Measurements from ENCODE around the gene SLU7.
"Not testable (repeated sequence)": the region's sequence is repeated elsewhere in the genome, so short reads cannot be mapped to it uniquely, and the experiment has no call there.

The SLU7 gene

DNA sequence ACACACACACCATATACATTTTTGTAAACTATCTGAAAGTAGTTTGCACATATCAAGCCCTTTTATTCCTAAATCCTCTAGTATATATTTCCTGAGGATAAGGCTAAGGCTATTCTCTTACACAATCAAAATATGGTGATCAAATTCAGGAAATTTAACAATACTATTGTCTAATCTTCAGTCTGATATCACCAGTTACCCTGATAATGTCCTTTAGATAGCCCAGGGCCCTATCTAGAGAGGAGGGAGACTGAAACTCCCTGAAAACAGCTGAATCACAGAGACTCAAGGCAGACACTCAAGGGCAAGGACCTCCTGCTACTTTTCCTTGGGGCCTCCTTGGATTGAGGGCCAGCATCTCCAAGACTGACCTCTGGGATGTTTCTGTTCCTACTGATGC is 33.2 kb upstream of the SLU7 start:
- no peak for DNase-seq (ENCODE audit: low read depth, low spot score)
- H3K27ac ChIP-seq = no peak overlapping the region

DNA sequence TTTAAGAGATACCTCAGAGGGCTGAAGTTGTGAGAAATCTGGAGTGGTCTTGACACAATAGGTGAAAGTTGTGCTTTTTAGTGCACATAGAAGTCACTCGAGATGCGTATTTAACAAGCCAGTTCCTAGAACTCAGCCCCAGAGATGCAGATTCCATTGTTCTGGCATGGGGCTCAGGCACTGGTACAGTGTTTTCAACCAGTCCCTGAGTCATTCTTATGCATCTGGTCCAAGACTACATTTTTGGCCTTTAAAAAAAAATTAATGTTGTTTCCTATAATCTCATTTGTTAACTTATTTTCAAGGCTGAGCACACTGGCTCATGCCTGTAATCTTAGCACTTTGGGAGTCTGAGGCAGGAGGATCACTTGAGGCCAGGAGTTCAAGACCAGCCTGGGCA is 32.4 kb upstream of the SLU7 start:
- no peak for DNase-seq (ENCODE audit: low read depth, low spot score)
- no peak overlapping the region for H3K27ac ChIP-seq

DNA sequence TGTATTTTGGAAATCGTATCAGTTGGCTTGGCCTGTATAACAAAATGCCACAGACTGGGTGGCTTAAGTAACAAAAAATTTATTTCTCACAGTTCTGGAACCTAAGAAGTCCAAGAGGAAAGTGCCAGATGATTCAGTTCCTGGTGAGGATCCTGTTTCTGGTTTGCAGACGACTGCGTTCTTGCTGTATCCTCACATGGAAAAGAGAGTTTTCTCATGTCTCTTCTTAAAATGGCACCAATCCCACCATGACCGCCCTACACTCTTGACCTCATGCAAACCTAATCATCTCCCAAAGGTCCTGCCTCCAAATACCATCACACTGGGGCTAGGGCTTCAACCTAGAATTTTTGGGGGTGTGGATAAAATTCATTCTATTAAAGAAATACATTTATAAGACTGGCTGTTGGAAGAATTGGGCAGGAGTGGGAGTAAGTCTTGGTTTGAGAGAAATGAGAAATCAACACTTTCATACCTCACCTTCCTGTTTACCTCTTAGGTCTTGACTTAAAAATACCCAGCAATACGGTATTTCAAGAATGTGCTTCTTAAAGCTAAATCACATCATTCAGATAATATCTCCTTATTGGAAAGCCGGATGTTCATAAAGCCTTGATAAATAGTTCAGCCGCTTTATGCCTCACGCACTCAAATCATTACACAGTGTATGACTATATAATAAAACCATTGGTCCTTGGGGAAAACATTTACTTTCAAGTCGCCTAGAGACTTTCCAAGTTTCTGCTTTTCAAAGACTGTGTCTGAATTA is 31.5 kb upstream of the SLU7 start:
- DNase-seq (ENCODE audit: low read depth, low spot score) = no peak
- no peak overlapping the region for H3K27ac ChIP-seq

DNA sequence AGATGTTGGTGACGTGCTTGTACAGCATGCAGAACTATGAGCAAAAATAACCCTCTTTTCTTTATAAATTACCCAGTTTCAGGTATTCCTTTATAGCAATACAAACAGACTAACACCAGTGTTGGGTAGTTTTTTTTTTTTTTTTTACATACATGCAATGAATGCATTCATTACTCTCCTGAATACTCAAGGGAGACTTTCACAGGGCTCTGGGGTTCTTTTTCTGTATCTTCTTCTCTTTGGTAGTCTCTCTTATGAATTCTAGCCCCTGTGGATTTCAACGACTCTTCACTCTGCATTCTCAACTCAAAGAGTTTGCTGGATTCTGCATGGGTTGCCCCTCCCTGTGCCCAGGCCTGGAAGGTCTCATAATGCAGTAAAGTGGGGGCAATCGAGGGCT is 30.6 kb upstream of the SLU7 start:
- no peak overlapping the region for H3K27ac ChIP-seq
- no peak for DNase-seq (ENCODE audit: low read depth, low spot score)

DNA sequence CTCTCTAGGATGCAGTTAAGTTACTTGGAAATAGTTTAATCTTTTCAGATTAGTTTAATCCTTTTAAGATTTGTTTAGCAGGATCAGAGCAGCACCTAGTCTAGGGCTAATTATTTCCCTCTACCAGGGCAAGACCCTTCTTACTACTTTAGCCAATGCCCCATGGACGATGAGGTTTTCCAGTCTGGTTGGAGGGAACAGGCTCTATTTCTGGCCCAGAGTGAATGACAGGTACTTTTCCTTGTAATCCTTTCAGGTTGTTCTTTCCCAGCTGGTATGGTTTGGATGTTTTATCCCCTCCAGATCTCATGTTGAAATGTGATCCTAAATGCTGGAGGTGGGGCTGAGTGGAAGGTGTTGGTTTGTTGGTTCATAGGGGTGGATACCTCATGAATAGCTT is 30.0 kb upstream of the SLU7 start:
- no peak overlapping the region for H3K27ac ChIP-seq
- no peak for DNase-seq (ENCODE audit: low read depth, low spot score)

DNA sequence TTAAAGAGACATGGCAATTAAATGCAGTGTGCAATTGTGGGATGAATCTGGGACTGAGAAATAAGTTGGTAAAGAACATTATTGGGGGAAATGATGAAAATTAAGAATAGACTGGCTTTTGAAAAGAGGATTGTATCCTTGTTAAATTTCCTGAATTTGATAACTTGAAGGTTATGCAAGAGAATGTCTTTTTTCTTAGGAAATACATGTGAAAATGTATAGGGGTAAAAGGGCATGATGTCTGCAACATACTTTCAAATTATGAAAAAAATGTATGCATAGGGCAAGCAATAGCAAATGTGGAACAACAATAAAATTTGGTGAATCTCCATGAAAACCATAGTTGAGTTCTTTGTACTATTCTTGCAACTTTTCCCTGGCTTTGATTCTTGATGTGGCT is 26.9 kb upstream of the SLU7 start:
- H3K27ac ChIP-seq = no peak overlapping the region
- no peak for DNase-seq (ENCODE audit: low read depth, low spot score)

DNA sequence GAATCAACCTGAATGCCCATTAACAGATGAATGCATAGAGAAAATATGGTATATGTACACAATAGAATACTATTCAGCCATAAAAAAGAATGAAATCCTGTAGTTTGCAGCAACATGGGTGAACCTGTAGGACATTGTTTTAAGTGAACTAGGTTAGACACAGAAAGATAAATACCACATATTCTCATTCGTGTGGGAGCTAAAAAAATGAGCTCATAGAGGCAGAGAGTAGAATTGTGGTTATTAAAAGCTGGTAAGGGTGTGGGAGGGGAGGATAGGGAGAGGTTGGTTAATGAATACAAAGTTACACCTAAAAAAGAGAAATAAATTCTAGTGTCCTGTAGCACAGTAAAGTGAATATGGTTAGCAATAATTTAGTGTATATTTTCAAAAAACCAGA is 26.3 kb upstream of the SLU7 start:
- DNase-seq (ENCODE audit: low read depth, low spot score) = no peak
- H3K27ac ChIP-seq = no peak overlapping the region

DNA sequence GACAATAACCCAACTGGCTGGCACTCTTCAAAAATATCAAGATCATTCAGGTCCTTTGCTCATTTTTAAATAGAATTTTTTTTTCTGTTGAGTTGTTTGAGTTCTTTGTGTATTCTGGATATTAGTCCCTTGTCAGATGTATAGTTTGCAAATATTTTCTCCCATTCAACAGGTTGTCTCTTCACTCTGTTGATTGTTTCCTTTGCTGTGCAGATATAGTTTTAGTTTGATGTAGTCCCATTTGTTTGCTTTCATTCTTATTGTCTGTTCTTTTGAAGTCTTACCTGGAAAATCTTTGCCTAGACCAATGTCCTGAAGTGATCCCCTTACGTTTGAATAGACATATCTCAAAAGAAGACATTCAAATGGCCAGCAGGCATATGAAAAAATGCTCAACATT is 25.5 kb upstream of the SLU7 start:
- DNase-seq (ENCODE audit: low read depth, low spot score) = no peak

DNA sequence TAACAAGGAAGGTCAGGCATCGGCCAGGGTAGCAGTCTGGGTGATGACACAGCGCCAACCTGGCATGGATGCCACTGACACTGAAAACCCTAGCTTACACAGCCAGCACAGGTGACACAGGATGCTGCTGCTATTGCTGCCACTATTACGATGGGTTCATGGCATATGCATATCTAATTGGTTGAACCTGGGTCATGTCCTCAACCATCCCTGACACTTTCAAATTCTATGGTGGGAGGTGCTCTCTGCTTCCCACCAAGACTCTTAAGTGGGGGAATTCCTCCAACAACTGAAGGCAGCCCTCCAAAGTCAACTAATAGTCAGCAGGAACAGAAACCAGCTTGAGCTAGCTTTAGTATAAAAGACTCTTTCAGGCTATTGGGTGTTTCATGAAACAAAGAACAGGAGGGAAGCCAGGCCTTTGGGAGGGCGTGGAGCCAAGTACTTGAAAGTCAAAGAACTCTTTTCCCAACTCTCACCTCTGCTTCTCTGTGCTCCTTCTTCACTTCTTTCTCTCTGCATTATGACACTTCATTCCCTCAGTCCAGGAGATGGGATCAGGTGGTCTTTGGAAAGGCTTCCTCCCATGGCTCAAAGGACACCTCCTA is 24.0 kb upstream of the SLU7 start:
- no peak for DNase-seq (ENCODE audit: low read depth, low spot score)
- no peak overlapping the region for H3K27ac ChIP-seq

More for the DNA sequence above, 25.5 kb upstream of the SLU7 start:
- H3K27ac ChIP-seq = no peak overlapping the region

DNA sequence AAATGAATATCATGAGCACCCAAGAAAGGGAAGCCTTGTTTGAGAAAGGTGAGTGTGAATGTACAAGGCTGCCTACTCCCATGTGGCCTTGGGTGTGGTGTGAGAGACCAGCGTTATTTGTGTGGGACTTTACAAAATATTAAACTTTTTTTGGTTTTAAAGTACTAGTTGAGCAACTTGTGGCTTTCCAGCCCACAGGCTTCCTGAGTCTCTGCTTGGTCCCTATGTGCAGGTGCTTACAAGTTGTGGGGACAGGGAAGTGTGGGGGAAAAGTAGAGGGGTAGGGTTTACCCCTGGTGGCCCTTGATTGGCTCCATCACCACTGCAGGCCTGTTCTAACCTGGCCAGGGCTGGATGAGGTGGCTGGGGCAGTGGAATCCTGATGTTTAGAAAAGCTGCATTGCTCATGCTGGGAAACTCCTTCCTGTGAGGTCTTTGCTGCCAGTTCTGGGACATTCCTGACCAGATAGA is 22.5 kb upstream of the SLU7 start:
- no peak overlapping the region for H3K27ac ChIP-seq
- DNase-seq (ENCODE audit: low read depth, low spot score) = no peak

DNA sequence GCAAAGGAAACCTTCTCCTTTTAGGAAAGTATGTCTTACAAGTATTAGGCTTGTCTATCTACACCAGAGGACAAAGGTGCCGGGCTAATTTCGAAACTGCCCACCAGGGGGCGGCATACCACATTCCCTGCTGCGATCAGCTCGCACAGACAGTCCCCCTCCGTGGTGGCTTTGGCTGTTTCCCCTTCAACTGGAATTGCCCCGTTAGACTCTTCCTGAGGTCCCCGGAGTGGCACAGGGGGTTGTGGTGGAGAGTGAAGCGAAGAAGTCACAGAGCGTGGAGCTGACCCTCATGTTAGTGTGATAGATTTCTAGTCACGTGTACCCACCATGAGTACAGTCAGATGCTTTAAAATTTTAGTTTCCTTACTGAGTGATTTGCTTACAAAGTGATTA is 20.3 kb upstream of the SLU7 start:
- no peak overlapping the region for H3K27ac ChIP-seq
- no peak for DNase-seq (ENCODE audit: low read depth, low spot score)

DNA sequence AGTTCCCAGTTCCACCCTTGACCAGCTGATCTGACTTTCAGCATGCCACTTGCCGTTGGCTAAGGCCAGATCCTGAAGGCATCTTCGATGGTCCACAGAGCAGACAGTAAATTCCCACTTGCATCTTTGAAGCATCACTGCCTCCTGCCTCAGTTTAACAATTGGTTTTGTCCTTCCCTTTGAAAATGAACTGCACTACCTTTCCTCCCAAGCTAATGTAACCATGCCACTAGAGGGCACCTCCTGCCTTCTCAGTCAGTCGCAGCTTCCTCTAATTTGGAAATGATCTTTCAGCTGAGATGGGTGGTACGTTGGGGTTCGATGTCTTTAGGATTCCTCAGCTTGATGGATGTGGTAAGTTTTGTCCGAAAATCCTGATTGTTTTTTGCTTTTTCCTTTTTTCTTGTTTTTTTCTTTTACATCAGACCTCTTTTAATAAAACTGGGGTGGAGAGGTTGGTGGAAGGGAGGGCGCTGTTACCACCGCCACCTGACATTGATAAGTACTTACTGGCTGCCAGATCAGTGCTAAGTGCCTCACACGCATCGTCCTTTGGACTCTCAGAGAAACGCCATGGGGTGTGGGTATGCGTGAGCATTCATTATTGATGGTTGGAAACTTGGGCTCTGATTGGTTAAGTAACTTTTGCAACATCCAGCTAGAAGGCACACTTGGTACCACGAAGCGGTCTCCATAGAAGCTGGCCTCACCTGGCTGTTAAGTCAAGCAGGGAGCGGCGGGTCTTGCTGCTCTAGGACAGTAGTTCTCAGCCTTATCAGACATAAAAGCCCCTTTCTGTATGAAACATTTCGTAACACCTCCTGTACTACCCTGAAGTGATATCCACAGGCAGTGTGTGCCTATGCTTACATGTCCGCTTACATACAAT is 19.7 kb upstream of the SLU7 start:
- peak; percentile 12 for DNase-seq (ENCODE audit: low read depth, low spot score)
- no peak overlapping the region for H3K27ac ChIP-seq

DNA sequence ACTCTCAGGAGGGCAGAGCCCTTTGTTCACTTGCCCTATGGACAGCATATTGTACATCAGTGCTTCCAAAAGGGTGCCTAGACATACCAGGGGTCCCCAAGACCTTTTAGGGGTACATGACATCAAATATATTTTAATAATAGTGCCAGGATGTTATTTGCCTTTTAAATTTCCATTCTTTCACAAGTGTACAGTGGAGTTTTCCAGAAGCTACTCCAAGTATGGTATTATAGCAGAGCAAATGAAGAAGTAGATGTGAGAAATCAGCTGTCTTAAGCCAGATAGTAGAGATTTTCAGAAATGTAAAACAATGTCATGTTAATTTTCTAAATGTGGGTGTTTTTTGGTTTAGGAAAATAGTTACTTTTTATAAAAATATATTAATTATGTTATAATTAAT is 18.4 kb upstream of the SLU7 start:
- H3K27ac ChIP-seq = no peak overlapping the region
- no peak for DNase-seq (ENCODE audit: low read depth, low spot score)

DNA sequence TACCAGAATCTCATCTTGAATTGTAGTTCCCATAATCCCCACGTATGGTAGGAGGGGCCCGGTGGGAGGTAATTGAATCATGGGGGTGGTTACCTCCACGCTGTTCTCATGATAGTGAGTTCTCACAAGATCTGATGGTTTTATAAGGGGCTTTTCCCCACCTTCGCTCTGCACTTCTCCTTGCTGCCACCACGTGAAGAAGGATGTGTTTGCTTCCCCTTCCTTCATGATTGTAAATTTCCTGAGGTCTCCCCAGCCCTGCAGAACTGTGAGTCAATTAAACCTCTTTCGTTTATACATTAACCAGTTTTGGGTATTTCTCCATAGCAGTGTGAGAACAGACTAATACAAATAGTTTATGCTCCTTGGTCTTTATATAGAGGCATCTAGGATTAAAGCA is 17.8 kb upstream of the SLU7 start:
- not testable (repeated sequence) for DNase-seq (ENCODE audit: low read depth, low spot score); H3K27ac ChIP-seq

DNA sequence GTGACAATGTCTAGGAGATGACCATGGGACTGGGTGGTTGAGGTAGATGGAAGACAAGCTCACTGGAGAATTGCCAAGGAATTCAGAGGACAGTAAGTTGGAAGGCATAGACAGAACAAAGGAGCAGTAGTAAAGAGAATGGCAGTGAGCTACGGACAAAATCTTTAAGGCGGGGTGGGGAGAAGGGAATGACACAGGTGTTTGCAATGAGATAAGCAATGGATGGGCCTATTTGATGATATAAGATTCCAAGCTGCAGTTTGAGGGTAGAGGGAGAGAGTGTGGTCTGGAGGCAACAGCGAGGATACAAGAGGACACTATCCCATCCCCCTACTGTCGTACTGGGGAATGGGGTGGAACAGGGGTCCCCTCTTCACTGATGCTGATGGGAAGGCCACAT is 17.1 kb upstream of the SLU7 start:
- no peak overlapping the region for H3K27ac ChIP-seq
- no peak for DNase-seq (ENCODE audit: low read depth, low spot score)

DNA sequence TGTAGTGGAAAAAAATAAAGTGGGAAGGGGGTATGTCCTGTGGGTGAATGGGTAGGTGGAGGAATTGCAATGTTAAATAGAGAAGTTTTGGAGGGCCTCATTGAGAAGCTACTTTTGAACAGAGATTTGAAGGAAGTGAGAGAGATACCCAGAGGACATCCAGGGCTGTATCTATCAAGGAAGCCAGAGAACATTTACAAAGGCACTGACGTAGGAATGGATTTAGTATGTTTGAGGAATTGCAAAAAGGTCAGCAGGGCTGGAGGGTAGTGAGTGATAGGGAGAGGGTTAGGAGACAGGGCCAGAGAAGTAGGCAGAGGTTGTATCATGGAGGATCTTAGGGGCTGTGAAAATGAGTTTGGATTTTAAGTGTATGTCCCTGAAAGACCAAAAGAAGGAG is 16.7 kb upstream of the SLU7 start:
- no peak overlapping the region for H3K27ac ChIP-seq
- DNase-seq (ENCODE audit: low read depth, low spot score) = no peak

DNA sequence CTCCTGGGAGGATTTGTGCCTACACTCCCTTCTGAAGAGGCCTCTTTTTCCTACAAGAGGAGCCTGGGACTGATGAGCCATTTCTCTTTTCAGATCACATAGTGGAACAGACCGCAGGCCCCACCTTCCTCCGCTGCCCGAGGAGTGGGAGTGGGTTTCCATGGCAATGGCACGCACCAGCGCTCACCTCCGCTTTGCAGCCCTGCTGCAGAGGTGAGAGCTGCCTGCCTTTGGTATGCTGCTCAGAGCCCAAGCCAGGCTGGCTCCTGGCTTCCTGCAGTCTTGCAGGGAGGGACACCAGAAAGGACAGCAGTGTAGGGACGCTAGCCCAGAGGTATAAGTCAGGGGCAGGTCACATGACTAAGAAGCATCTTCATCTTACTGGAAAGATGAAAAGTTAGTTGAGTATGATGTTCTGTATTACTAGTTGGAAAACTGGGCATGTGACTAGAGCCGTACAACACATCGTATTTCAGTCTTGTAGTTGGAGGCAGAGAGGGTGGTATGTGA is 15.2 kb upstream of the SLU7 start:
- peak; percentile 37 for DNase-seq (ENCODE audit: low read depth, low spot score)
- peak overlapping the region; percentile 24 for H3K27ac ChIP-seq

DNA sequence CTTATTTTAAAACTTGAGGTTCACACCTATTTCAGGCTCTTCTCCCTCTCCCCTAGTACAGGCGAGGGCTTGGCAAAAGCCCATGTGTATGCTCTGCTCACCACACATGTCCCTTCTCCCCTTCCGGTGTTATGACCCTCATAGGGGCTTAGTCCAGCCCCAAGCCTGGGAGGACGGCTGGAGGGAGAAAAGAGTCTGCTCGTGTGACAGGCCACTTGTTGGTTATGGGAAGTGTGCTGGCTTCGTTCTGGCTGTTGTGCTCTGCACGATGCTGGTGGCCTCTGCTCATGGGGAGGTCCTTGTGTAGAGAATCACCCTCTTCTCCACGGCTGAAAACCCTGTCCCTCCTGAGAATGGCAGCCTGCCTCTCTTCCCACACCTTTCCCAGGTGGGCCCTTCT is 13.9 kb upstream of the SLU7 start:
- no peak overlapping the region for H3K27ac ChIP-seq
- no peak for DNase-seq (ENCODE audit: low read depth, low spot score)

DNA sequence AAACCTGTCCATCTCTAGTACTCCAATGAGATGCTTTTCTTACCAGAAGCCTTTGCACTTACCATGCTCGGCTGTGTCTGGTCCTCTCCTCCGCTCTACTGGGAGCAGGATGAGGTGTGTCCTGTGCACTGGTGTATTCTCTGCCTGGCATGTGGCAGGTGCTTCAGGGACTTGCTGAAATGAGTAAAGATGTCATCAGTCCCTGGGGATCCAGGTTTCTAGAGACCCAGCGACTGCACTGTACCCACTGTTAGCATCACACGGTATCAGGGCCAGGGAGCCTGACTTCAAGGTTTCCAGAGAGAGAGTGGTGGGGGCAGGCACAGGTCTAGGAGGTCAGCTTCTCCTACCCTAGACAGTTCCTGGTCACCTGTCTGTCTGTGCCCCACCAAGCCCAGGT is 13.3 kb upstream of the SLU7 start:
- no peak for DNase-seq (ENCODE audit: low read depth, low spot score)
- no peak overlapping the region for H3K27ac ChIP-seq

DNA sequence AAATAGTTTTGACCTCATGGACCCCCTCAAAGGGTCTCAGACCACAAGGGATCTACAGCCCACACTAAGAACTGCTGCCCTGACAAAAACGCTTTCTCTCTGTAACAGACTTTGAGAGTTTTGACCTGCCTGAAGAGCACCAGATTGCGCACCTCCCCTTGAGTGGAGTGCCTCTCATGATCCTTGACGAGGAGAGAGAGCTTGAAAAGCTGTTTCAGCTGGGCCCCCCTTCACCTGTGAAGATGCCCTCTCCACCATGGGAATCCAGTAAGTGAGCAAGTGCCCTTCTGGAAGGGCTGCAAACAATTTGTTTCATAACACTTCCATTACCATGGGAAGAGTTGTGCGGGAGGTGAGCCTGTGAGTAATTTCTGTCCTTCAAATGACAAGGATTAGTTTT is 8.7 kb upstream of the SLU7 start:
- DNase-seq (ENCODE audit: low read depth, low spot score) = no peak
- H3K27ac ChIP-seq = no peak overlapping the region

DNA sequence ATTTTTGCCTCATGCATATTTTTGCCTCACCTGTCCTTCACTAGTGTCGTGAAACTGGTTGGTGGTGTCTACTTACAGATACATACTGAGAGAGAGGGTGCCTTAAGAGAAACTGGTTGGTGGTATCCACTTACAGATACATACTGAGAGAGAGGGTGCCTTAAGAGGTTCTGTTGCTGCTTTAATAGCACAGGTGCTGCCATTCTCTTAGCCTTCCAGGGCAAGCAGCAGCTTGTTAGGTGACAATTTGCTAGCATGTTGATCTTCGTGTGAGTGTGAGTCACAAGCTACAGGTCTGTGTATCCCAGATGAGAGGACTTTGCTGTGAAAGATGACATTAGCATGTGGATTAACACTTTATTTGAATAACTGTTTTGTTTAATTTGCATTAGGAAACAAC is 4.2 kb upstream of the SLU7 start:
- peak overlapping the region; percentile 72 for H3K27ac ChIP-seq

More for the DNA sequence above, 4.2 kb upstream of the SLU7 start:
- DNase-seq (ENCODE audit: low read depth, low spot score) = peak; percentile 73

Measured in epithelial cell of prostate (primary cell).